Gastroesophageal sphincter (tissue), 4 donors: ENCODE data around the gene SWSAP1. TPM values are rescaled to one million over a fixed set of nuclear protein-coding genes. Genes with fewer than 3 reads are reported as not detected.
A peak's percentile ranks its signal among the peaks of the same experiment; 100 is the strongest.

ENCODE experiments used
- ATAC-seq: fragments of 150-250 bp; one replicate; pipeline ENCODE4 v1.9.1; 2016; ENCODE audit warnings: mild to moderate bottlenecking, moderate library complexity
- H3K27ac ChIP-seq, 4 donors: fragments of 200-600 bp; sonication (generic) in 3 of 4; 1 replicate in 3 of 4; 2 replicates in 1 of 4; pipeline ENCODE4 v1.5.1; 2016 to 2019
- H3K27me3 ChIP-seq: fragments of 200-600 bp; sonication (generic); one replicate; pipeline ENCODE4 v1.5.1; 2019
- H3K36me3 ChIP-seq, 2 donors: fragments of 200-600 bp; sonication (generic); one replicate each; pipeline ENCODE4 v1.5.1; 2019; ENCODE audit warnings: control low read depth in 1 of 2
- H3K4me1 ChIP-seq, 3 donors: fragments of 200-600 bp; sonication (generic); 1 replicate in 2 of 3; 2 replicates in 1 of 3; pipeline ENCODE4 v1.5.1; 2016 to 2019; ENCODE audit warnings: control low read depth in 2 of 3
- H3K4me3 ChIP-seq, 2 donors: fragments of 200-600 bp; sonication (generic); one replicate each; pipeline ENCODE4 v1.5.1; 2019; ENCODE audit warnings: mild to moderate bottlenecking in 1 of 2, moderate library complexity in 1 of 2
- H3K9me3 ChIP-seq, 3 donors: fragments of 200-600 bp; sonication (generic); one replicate each; pipeline ENCODE4 v1.5.1; 2017 to 2019; ENCODE audit warnings: control low read depth in 2 of 3
- EP300 ChIP-seq: sonication (generic); formaldehyde crosslinking; IDR thresholded peaks from one replicate; pipeline ENCODE4 v1.6.1; 2017; ENCODE audit warnings: antibody characterized with exemption, mild to moderate bottlenecking
- POLR2A ChIP-seq, 2 donors: fragments of 450-650 bp; IDR thresholded peaks; one replicate each; pipeline ENCODE4 v1.6.1; 2017; ENCODE audit warnings: antibody characterized with exemption in 2 of 2, mild to moderate bottlenecking in 2 of 2, moderate library complexity in 1 of 2
- POLR2AphosphoS5 ChIP-seq: sonication (generic); formaldehyde crosslinking; IDR thresholded peaks from one replicate; pipeline ENCODE4 v1.6.1; 2017; ENCODE audit warnings: antibody characterized with exemption
- WGBS, 2 donors: methylation state at CpG; one replicate each; pipeline ENCODE4 v1.1.5; 2018; ENCODE audit warnings: low coverage in 1 of 2; 5-methylcytosine and 5-hydroxymethylcytosine counted together
- total RNA-seq, 4 donors: library from RNA; depleted of rRNA; stranded (reverse); fragments of >200 nt; gene quantifications; one replicate each; pipeline ENCODE4 v1.1.0, GENCODE V29; 2016
- TF ChIP-seq, protein P1 (sequence below), 4 experiments: fragments of 200-600 bp in 2 of 4; fragments of 450-650 bp in 2 of 4; sonication (generic) in 1 of 4; IDR thresholded peaks; one replicate each; pipeline ENCODE4 v1.5.1; 2017 to 2019; ENCODE audit warnings: antibody characterized with exemption in 4 of 4, mild to moderate bottlenecking in 2 of 4, moderate library complexity in 2 of 4

The SWSAP1 gene
- total RNA-seq, 4 donors from 2014 or later: 0.62 to 2.6 (median 1.0) TPM

DNA sequence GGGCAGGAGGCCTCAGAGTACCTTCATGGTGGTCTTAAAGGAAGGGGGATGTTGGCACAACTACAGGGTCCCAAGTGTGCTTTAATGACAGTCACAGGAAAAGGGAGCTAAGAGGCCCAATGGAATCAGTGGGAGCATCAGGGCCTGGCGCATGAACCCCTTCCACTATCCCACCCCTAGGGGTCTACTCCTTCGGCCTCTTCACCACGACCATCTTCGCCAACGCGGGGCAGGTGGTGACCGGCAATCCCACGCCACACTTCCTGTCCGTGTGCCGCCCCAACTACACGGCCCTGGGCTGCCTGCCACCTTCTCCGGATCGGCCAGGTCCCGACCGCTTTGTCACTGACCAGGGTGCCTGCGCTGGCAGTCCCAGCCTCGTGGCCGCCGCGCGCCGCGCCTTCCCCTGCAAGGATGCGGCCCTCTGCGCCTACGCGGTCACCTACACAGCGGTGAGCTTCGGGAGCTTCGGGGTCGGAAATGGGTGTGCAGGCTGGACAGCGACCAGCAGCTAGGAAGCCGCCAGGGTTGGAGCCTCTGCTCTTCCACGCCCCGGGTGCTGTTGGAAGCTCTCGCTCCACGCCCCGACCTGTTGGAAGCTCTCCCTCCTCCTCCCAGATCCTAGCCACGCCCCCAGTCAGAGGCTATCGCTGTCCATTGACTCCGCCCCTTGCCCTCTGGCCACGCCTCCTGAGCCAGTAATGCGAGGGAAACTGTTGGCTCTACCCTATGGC is 13.3 kb upstream of the SWSAP1 start:
- H3K4me1 ChIP-seq: peaks cover 0 to 19% (median 5%) of the 10 kb centered on the region in 3 donors
- H3K27ac ChIP-seq: peak overlapping the region in 1 of 4 donors; percentile 12
- no peaks in the 10 kb centered on the region for H3K9me3 ChIP-seq
- no peak overlapping the region for H3K4me3 ChIP-seq
- no peak for ATAC-seq
- WGBS, 2 donors: no CpG with 5 or more reads among the region's 43 CpGs
- no peak for TF ChIP-seq POLR2AphosphoS5
- TF ChIP-seq, protein P1, sequence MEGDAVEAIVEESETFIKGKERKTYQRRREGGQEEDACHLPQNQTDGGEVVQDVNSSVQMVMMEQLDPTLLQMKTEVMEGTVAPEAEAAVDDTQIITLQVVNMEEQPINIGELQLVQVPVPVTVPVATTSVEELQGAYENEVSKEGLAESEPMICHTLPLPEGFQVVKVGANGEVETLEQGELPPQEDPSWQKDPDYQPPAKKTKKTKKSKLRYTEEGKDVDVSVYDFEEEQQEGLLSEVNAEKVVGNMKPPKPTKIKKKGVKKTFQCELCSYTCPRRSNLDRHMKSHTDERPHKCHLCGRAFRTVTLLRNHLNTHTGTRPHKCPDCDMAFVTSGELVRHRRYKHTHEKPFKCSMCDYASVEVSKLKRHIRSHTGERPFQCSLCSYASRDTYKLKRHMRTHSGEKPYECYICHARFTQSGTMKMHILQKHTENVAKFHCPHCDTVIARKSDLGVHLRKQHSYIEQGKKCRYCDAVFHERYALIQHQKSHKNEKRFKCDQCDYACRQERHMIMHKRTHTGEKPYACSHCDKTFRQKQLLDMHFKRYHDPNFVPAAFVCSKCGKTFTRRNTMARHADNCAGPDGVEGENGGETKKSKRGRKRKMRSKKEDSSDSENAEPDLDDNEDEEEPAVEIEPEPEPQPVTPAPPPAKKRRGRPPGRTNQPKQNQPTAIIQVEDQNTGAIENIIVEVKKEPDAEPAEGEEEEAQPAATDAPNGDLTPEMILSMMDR (IDR thresholded peaks at IDR 0.05): no peak
- no peak for TF ChIP-seq POLR2A (IDR thresholded peaks at IDR 0.05)
- no peak for TF ChIP-seq EP300
- peaks cover 0 to 89% of the 10 kb centered on the region in 2 donors for H3K36me3 ChIP-seq
- H3K27me3 ChIP-seq: no peaks in the 10 kb centered on the region

DNA sequence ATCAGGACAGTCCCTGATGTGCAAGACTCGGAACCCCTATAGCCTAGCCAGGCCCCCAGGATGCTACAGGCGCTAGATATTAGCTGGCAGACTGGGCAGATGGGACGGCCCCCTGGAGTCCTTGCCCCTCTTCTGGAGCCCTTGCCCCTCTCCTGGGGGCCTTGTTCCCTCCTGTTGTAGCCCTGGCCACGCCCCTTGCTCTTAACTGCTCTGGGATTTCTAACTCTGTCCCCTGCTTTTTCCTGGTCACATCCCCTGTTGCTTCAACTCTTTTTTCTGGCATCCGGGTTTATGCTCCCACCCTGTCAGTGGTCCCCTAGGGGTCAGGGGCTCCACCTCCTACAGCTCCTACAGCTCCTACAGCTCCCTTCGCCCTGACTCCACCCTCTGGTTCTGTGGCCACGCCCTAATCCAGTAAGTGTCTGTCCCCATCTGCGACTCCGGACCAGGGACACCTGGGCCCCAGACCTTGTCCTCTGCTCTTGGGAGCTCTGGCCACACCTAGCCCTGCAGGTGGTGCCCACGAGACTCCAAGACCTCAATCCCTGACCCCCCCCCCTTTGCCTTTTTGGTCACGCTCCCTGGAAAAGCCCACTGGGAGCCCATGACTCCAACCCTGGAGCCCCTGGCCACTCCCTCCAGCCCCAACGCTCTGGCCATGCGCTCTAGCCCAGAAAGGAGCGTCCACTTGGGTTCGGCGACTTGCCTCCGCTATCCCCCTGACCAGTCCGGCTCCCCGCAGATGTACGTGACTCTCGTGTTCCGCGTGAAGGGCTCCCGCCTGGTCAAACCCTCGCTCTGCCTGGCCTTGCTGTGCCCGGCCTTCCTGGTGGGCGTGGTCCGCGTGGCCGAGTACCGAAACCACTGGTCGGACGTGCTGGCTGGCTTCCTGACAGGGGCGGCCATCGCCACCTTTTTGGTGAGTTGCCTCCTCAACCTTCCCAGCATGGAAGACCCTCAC is 12.4 kb upstream of the SWSAP1 start:
- TF ChIP-seq, protein P1 (IDR thresholded peaks at IDR 0.05): no peak
- no peak for TF ChIP-seq POLR2AphosphoS5
- no peak for TF ChIP-seq POLR2A (IDR thresholded peaks at IDR 0.05)
- no peak for TF ChIP-seq EP300
- Histone ChIP-seq H3K4me3 (no peak overlapping the region), H3K9me3 (no peaks in the 10 kb centered on the region), H3K27me3 (no peaks in the 10 kb centered on the region), H3K4me1 (peaks cover 0 to 10% (median 0%) of the 10 kb centered on the region in 3 donors), H3K36me3 (peaks cover 0 to 90% of the 10 kb centered on the region in 2 donors), H3K27ac (no peak overlapping the region)
- 79 to 92% methylated on average over 11 to 15 of the region's 35 CpGs for WGBS, 2 donors
- ATAC-seq: no peak

DNA sequence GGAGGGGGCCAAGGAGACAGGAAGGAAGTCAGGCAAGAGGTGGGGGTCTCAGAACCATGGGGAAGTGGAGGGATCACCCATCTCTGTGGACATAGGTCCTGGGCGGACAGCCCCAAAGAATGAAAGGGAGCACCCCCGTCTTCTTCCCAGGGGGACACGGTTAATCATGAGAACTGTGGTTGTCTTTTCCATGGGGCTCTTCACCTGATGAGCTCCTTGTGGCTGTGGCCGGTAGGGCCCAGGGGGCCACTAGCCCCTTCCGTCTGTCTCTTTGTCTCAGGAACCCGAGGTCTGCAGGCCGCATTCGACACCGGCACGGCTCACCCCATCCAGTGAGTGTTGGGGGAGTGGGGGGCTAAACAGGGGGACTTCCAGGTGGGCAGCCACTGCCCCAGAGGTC is 10.6 kb upstream of the SWSAP1 start:
- WGBS, 2 donors: 62% methylated on average over 4 of the region's 10 CpGs; no CpG with 5 or more reads in 1 of the 2 donors

DNA sequence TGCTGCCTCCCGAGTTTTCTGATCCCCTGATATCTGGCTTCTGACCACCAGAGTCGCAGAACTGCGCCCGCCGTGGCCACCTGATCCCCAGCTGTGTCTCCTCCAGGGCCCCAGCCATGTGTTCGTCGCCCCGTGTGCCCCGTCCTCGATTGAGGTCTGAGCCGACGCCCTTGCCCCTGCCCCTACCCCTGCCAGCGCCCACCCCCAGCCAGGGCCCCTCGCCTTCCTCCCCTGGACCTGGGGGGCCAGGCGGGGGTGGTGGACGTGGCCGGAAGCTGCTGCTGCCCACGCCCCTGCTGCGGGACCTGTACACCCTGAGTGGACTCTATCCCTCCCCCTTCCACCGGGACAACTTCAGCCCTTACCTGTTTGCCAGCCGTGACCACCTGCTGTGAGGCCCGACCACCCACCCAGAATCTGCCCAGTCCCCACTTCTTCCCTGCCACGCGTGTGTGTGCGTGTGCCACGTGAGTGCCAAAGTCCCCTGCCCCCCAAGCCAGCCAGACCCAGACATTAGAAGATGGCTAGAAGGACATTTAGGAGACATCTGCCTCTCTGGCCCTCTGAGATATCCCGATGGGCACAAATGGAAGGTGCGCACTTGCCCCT is 10.1 kb upstream of the SWSAP1 start:
- H3K9me3 ChIP-seq: no peaks in the 10 kb centered on the region
- WGBS, 2 donors: 80 to 90% methylated on average over 5 to 9 of the region's 28 CpGs

More for the DNA sequence above, 10.6 kb upstream of the SWSAP1 start:
- peaks cover 0 to 5% (median 0%) of the 10 kb centered on the region in 3 donors for H3K4me1 ChIP-seq
- H3K27ac ChIP-seq: no peak overlapping the region
- H3K9me3 ChIP-seq: no peaks in the 10 kb centered on the region
- H3K27me3 ChIP-seq: no peaks in the 10 kb centered on the region
- H3K4me3 ChIP-seq: no peak overlapping the region
- ATAC-seq: no peak
- peaks cover 0 to 88% of the 10 kb centered on the region in 2 donors for H3K36me3 ChIP-seq
- no peak for TF ChIP-seq EP300
- TF ChIP-seq, protein P1 (IDR thresholded peaks at IDR 0.05): no peak
- no peak for TF ChIP-seq POLR2AphosphoS5
- no peak for TF ChIP-seq POLR2A (IDR thresholded peaks at IDR 0.05)

More for the DNA sequence above, 10.1 kb upstream of the SWSAP1 start:
- H3K27me3 ChIP-seq: no peaks in the 10 kb centered on the region
- no peak overlapping the region for H3K4me3 ChIP-seq
- no peak for ATAC-seq
- H3K4me1 ChIP-seq: peaks cover 0 to 5% (median 0%) of the 10 kb centered on the region in 3 donors
- TF ChIP-seq, protein P1 (IDR thresholded peaks at IDR 0.05): no peak
- TF ChIP-seq POLR2AphosphoS5: no peak
- TF ChIP-seq EP300: no peak
- no peak for TF ChIP-seq POLR2A (IDR thresholded peaks at IDR 0.05)
- H3K36me3 ChIP-seq: peaks cover 0 to 88% of the 10 kb centered on the region in 2 donors
- no peak overlapping the region for H3K27ac ChIP-seq
